ENCODE results near the gene CALD1.

CALD1 gene

GRCh38 chr7:134799377-134799776 lies 19.9 kb downstream of the CALD1 start:
- no peak overlapping the region for H3K4me3 ChIP-seq (ENCODE audit: low read depth in 1 of 2, low read length in 1 of 2)
- TF ChIP-seq, protein P1, sequence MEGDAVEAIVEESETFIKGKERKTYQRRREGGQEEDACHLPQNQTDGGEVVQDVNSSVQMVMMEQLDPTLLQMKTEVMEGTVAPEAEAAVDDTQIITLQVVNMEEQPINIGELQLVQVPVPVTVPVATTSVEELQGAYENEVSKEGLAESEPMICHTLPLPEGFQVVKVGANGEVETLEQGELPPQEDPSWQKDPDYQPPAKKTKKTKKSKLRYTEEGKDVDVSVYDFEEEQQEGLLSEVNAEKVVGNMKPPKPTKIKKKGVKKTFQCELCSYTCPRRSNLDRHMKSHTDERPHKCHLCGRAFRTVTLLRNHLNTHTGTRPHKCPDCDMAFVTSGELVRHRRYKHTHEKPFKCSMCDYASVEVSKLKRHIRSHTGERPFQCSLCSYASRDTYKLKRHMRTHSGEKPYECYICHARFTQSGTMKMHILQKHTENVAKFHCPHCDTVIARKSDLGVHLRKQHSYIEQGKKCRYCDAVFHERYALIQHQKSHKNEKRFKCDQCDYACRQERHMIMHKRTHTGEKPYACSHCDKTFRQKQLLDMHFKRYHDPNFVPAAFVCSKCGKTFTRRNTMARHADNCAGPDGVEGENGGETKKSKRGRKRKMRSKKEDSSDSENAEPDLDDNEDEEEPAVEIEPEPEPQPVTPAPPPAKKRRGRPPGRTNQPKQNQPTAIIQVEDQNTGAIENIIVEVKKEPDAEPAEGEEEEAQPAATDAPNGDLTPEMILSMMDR (IDR thresholded peaks at IDR 0.05) = no peak
- H3K27me3 ChIP-seq = no peaks in the 10 kb centered on the region
- no peaks in the 10 kb centered on the region for H3K36me3 ChIP-seq
- no peak overlapping the region for H3K27ac ChIP-seq
- H3K4me1 ChIP-seq (ENCODE audit: control insufficient read depth in 1 of 2, insufficient read depth in 1 of 2, low read depth in 1 of 2, low read length in 1 of 2) = no peaks in the 10 kb centered on the region
- H3K9me3 ChIP-seq = no peaks in the 10 kb centered on the region

GRCh38 chr7:134802762-134803161 lies 23.3 kb downstream of the CALD1 start:
- Histone ChIP-seq H3K27ac (no peak overlapping the region), H3K4me1 (ENCODE audit: control insufficient read depth in 1 of 2, insufficient read depth in 1 of 2, low read depth in 1 of 2, low read length in 1 of 2) (no peaks in the 10 kb centered on the region), H3K4me3 (ENCODE audit: low read depth in 1 of 2, low read length in 1 of 2) (no peak overlapping the region), H3K27me3 (no peaks in the 10 kb centered on the region), H3K9me3 (no peaks in the 10 kb centered on the region), H3K36me3 (no peaks in the 10 kb centered on the region)
- TF ChIP-seq, protein P1 (IDR thresholded peaks at IDR 0.05) = no peak

DNA sequence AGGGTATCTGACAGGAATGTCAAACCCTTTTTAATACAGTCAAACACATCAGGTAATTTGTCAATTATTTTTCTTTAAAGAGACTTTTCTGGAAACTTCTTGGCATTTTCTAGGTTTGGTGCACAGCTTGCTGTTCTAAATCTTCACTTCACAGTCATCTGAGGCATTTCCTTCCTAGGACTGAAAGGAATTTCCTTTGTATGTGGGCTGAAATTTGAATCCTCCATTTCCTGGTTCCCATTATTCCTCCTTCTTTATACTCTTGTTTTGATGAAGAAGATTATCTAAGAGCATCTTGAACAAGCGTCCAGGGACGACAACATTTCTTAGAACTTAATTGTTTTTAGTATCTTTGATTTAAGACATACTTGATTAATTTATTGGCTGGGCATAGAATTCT lies 24.9 kb downstream of the CALD1 start:
- Histone ChIP-seq H3K9me3 (no peaks in the 10 kb centered on the region), H3K4me3 (ENCODE audit: low read depth in 1 of 2, low read length in 1 of 2) (no peak overlapping the region), H3K27ac (no peak overlapping the region), H3K4me1 (ENCODE audit: control insufficient read depth in 1 of 2, insufficient read depth in 1 of 2, low read depth in 1 of 2, low read length in 1 of 2) (no peaks in the 10 kb centered on the region), H3K27me3 (no peaks in the 10 kb centered on the region), H3K36me3 (no peaks in the 10 kb centered on the region)
- TF ChIP-seq, protein P1 (IDR thresholded peaks at IDR 0.05) = no peak

GRCh38 chr7:134804854-134805253 lies 25.4 kb downstream of the CALD1 start:
- TF ChIP-seq, protein P1 (IDR thresholded peaks at IDR 0.05) = no peak
- H3K36me3 ChIP-seq = no peaks in the 10 kb centered on the region
- no peak overlapping the region for H3K4me3 ChIP-seq (ENCODE audit: low read depth in 1 of 2, low read length in 1 of 2)
- H3K27ac ChIP-seq = no peak overlapping the region
- H3K9me3 ChIP-seq = no peaks in the 10 kb centered on the region
- H3K4me1 ChIP-seq (ENCODE audit: control insufficient read depth in 1 of 2, insufficient read depth in 1 of 2, low read depth in 1 of 2, low read length in 1 of 2) = no peaks in the 10 kb centered on the region
- H3K27me3 ChIP-seq = no peaks in the 10 kb centered on the region

- H3K4me1 ChIP-seq (ENCODE audit: control insufficient read depth in 1 of 2, insufficient read depth in 1 of 2, low read depth in 1 of 2, low read length in 1 of 2) = no peaks in the 10 kb centered on the region
- TF ChIP-seq, protein P1 (IDR thresholded peaks at IDR 0.05) = no peak
- no peaks in the 10 kb centered on the region for H3K9me3 ChIP-seq
These were observed 26.8 kb downstream of the CALD1 start for GRCh38 chr7:134806197-134806596.

GRCh38 chr7:134809616-134810015 lies 30.2 kb downstream of the CALD1 start:
- Histone ChIP-seq H3K4me1 (ENCODE audit: control insufficient read depth in 1 of 2, insufficient read depth in 1 of 2, low read depth in 1 of 2, low read length in 1 of 2) (no peaks in the 10 kb centered on the region), H3K27me3 (no peaks in the 10 kb centered on the region), H3K36me3 (no peaks in the 10 kb centered on the region), H3K27ac (no peak overlapping the region), H3K4me3 (ENCODE audit: low read depth in 1 of 2, low read length in 1 of 2) (no peak overlapping the region), H3K9me3 (no peaks in the 10 kb centered on the region)
- TF ChIP-seq, protein P1 (IDR thresholded peaks at IDR 0.05) = no peak

More at GRCh38 chr7:134806197-134806596, 26.8 kb downstream of the CALD1 start:
- Histone ChIP-seq H3K27me3 (no peaks in the 10 kb centered on the region), H3K36me3 (no peaks in the 10 kb centered on the region), H3K4me3 (ENCODE audit: low read depth in 1 of 2, low read length in 1 of 2) (no peak overlapping the region), H3K27ac (no peak overlapping the region)

All from neutrophil (primary cell).